IMR-90 (cell line): Measurements from ENCODE around the gene USP47. TPM values are rescaled to one million over a fixed set of nuclear protein-coding genes. Genes with fewer than 3 reads are reported as not detected.

Experiments
- ATAC-seq: fragments of 200-7000 bp; cut with Tn5 transposase; 2 replicates; pipeline ENCODE4 v1.9.1; 2020; ENCODE audit warnings: low read depth, mild to moderate bottlenecking, moderate library complexity
- BruUV-seq: library from RNA; stranded (reverse); fragments of 400-500 nt; replicated peaks from 2 replicates; lab custom pipeline; 2021; lab: Mats Ljungman, UMichigan
- CTCF ChIA-PET: fragments of 300-600 bp; formaldehyde crosslinking; extraction: SDS; loops from one replicate; lab custom pipeline; 2021; ENCODE audit warnings: antibody characterized with exemption; lab: Yijun Ruan, JAX
- POLR2A ChIA-PET: fragments of 300-600 bp; sonication (Branson Sonifier 250); formaldehyde crosslinking; loops from one replicate; lab custom pipeline; 2022; ENCODE audit warnings: antibody characterized with exemption; ENCODE audit not compliant: unreplicated experiment; lab: Charles Lee
- DNase-seq: peaks from one replicate; pipeline ENCODE4 v3.0.0; 2013
- H2AFZ ChIP-seq: replicated peaks from 2 replicates; pipeline ENCODE3; 2013; ENCODE audit warnings: low read length, mild to moderate bottlenecking; ENCODE audit not compliant: poor library complexity
- H2AK5ac ChIP-seq: 2 replicates; pipeline ENCODE4 v1.6.1; 2013; ENCODE audit warnings: low read depth, low read length, inconsistent platforms
- H2AK9ac ChIP-seq: replicated peaks from 2 replicates; pipeline ENCODE3; 2013; ENCODE audit warnings: mild to moderate bottlenecking, low read depth, low read length, moderate library complexity; ENCODE audit not compliant: poor library complexity
- H2BK120ac ChIP-seq: 2 replicates; pipeline ENCODE4 v1.6.1; 2013; ENCODE audit warnings: low read depth, low read length, inconsistent platforms
- H2BK15ac ChIP-seq: 3 replicates; pipeline ENCODE4 v1.6.1; 2013; ENCODE audit warnings: low read depth, low read length, inconsistent platforms
- H2BK20ac ChIP-seq: 2 replicates; pipeline ENCODE4 v1.6.1; 2013; ENCODE audit warnings: low read depth, mild to moderate bottlenecking, inconsistent platforms, low read length, moderate library complexity
- H2BK5ac ChIP-seq: 2 replicates; pipeline ENCODE4 v1.6.1; 2013; ENCODE audit warnings: mild to moderate bottlenecking, low read depth, low read length, inconsistent platforms; ENCODE audit not compliant: poor library complexity, severe bottlenecking
- H3K14ac ChIP-seq: replicated peaks from 2 replicates; pipeline ENCODE4 v1.6.1; 2013; ENCODE audit warnings: low read depth, low read length, inconsistent platforms
- H3K18ac ChIP-seq: 2 replicates; pipeline ENCODE4 v1.6.1; 2013; ENCODE audit warnings: low read depth, low read length, control low read depth
- H3K23ac ChIP-seq: 2 replicates; pipeline ENCODE4 v1.6.1; 2013; ENCODE audit warnings: low read depth, low read length, inconsistent platforms
- H3K27ac ChIP-seq: 2 replicates; pipeline ENCODE4 v1.5.1; 2013; ENCODE audit warnings: mild to moderate bottlenecking, control low read depth, low read length; ENCODE audit not compliant: insufficient read depth
- H3K27me3 ChIP-seq: 2 replicates; pipeline ENCODE4 v1.6.1; 2013; ENCODE audit warnings: low read length; ENCODE audit not compliant: control insufficient read depth, insufficient read depth
- H3K36me3 ChIP-seq: 2 replicates; pipeline ENCODE4 v1.6.1; 2013; ENCODE audit warnings: low read length, mixed read lengths; ENCODE audit not compliant: control insufficient read depth, insufficient read depth
- H3K4ac ChIP-seq: 2 replicates; pipeline ENCODE4 v1.6.1; 2013; ENCODE audit warnings: low read depth, low read length, inconsistent platforms
- H3K4me1 ChIP-seq: 2 replicates; pipeline ENCODE4 v1.6.1; 2013; ENCODE audit warnings: low read length, mixed read lengths; ENCODE audit not compliant: control insufficient read depth, insufficient read depth
- H3K4me2 ChIP-seq: 2 replicates; pipeline ENCODE4 v1.6.1; 2013; ENCODE audit warnings: low read depth, mild to moderate bottlenecking, control low read depth, low read length, moderate library complexity
- H3K4me3 ChIP-seq: 2 replicates; pipeline ENCODE4 v1.5.1; 2013; ENCODE audit warnings: low read depth, mild to moderate bottlenecking, control low read depth, low read length, moderate library complexity; ENCODE audit not compliant: insufficient read depth
- H3K56ac ChIP-seq: 2 replicates; pipeline ENCODE4 v1.6.1; 2013; ENCODE audit warnings: low read length, inconsistent platforms; ENCODE audit not compliant: insufficient read depth; ENCODE audit errors: extremely low read depth
- H3K79me1 ChIP-seq, 2 experiments: 2 replicates each; pipeline ENCODE4 v1.6.1; 2013; ENCODE audit warnings: low read length in 2 of 2, inconsistent platforms in 1 of 2, low read depth in 1 of 2
- H3K9ac ChIP-seq: 2 replicates; pipeline ENCODE4 v1.6.1; 2013; ENCODE audit warnings: low read depth, low read length, control low read depth
- H3K9me1 ChIP-seq: 2 replicates; pipeline ENCODE4 v1.6.1; 2013; ENCODE audit warnings: low read length, inconsistent platforms; ENCODE audit not compliant: insufficient read depth
- H3K9me3 ChIP-seq: 2 replicates; pipeline ENCODE4 v1.6.1; 2013; ENCODE audit warnings: low read length; ENCODE audit not compliant: control insufficient read depth, insufficient read depth
- H4K20me1 ChIP-seq: 2 replicates; pipeline ENCODE4 v1.6.1; 2013; ENCODE audit warnings: low read length, inconsistent platforms; ENCODE audit not compliant: insufficient read depth
- H4K5ac ChIP-seq: 2 replicates; pipeline ENCODE4 v1.6.1; 2013; ENCODE audit warnings: mild to moderate bottlenecking, low read depth, low read length, control low read depth
- H4K8ac ChIP-seq, 2 experiments: 2 replicates each; pipeline ENCODE4 v1.6.1; 2013; ENCODE audit warnings: low read depth in 2 of 2, low read length in 2 of 2, control low read depth in 1 of 2, inconsistent platforms in 1 of 2
- H4K91ac ChIP-seq: 2 replicates; pipeline ENCODE4 v1.6.1; 2013; ENCODE audit warnings: low read depth, low read length, inconsistent platforms; ENCODE audit not compliant: insufficient read depth
- CEBPB ChIP-seq: IDR thresholded peaks from 2 replicates; pipeline ENCODE4 v1.6.1; 2012; ENCODE audit warnings: low read depth, low read length, improper control_type of control experiment
- CHD1 ChIP-seq: IDR thresholded peaks from 2 replicates; pipeline ENCODE4 v1.6.1; 2012; ENCODE audit warnings: low read depth, low read length, improper control_type of control experiment
- MAFK ChIP-seq: IDR thresholded peaks from 2 replicates; pipeline ENCODE4 v1.6.1; 2012; ENCODE audit warnings: low read depth, low read length, improper control_type of control experiment
- MAZ ChIP-seq: IDR thresholded peaks from 2 replicates; pipeline ENCODE4 v1.6.1; 2012; ENCODE audit warnings: low read depth, mild to moderate bottlenecking, low read length, improper control_type of control experiment, moderate library complexity, borderline replicate concordance
- MXI1 ChIP-seq: IDR thresholded peaks from 2 replicates; pipeline ENCODE4 v1.6.1; 2012; ENCODE audit warnings: low read depth, mild to moderate bottlenecking, low read length, moderate library complexity, borderline replicate concordance
- NFE2L2 ChIP-seq: fragments of 150-350 bp; IDR thresholded peaks from 2 replicates; pipeline ENCODE4 v1.6.1; 2016; ENCODE audit warnings: low read depth, mild to moderate bottlenecking, low read length
- RAD21 ChIP-seq: IDR thresholded peaks from 2 replicates; pipeline ENCODE4 v1.6.1; 2012; ENCODE audit warnings: low read length, improper control_type of control experiment
- RFX5 ChIP-seq: IDR thresholded peaks from 2 replicates; pipeline ENCODE4 v1.8.0; 2012; ENCODE audit warnings: low read depth, mild to moderate bottlenecking, low read length, moderate library complexity
- SMC3 ChIP-seq: fragments of 150-350 bp; IDR thresholded peaks from 2 replicates; pipeline ENCODE4 v1.6.1; 2016; ENCODE audit warnings: low read depth, mild to moderate bottlenecking, antibody characterized with exemption, low read length, moderate library complexity
- WGBS, 2 experiments: methylation state at CpG; one replicate each; pipeline versions ENCODE4 v1.1.5 to v1.1.7; 2013; ENCODE audit warnings: missing lambda C conversion rate in 2 of 2; ENCODE audit not compliant: insufficient read length in 1 of 2; ENCODE audit errors: extremely low coverage in 2 of 2; 5-methylcytosine and 5-hydroxymethylcytosine counted together
- dilution Hi-C: fragments of 300-500 bp; cut with HindIII; formaldehyde crosslinking; loops from one replicate; pipeline ENCODE4 v1.14.3; 2018; ENCODE audit warnings: low sequenced_read_pairs; ENCODE audit not compliant: unreplicated experiment
- in situ Hi-C: fragments of 300-500 bp; cut with MboI; formaldehyde crosslinking; loops from 3 replicates; pipeline ENCODE4 v1.14.3; 2019; ENCODE audit warnings: low sequenced_read_pairs, inconsistent platforms, mixed read lengths
- intact Hi-C: fragments of 100-400 bp; cut with micrococcal nuclease; formaldehyde crosslinking; loops from 2 replicates; pipeline ENCODE4 v1.10.0; 2022
- polyA plus RNA-seq, 3 experiments: library from polyadenylated mRNA; depleted of rRNA; stranded (reverse); fragments of >200 nt; gene quantifications; 2 replicates each; pipeline ENCODE4 v1.2.3, GENCODE V29; 2012; ENCODE audit warnings: low replicate concordance in 1 of 3
- total RNA-seq: library from RNA; depleted of rRNA; stranded (reverse); fragments of >200 nt; gene quantifications from 2 replicates; pipeline ENCODE4 v1.2.3, GENCODE V29; 2012
- TF ChIP-seq, protein P1 (sequence below): conservative IDR thresholded peaks from 2 replicates; pipeline ENCODE4 v1.5.1; 2012; ENCODE audit warnings: mild to moderate bottlenecking, low read depth, low read length, improper control_type of control experiment

Gene USP47
- total and polyA plus RNA-seq, 2 of the 4 experiments (the other 2 are of a cell fraction), result 15.0 to 110 TPM

DNA sequence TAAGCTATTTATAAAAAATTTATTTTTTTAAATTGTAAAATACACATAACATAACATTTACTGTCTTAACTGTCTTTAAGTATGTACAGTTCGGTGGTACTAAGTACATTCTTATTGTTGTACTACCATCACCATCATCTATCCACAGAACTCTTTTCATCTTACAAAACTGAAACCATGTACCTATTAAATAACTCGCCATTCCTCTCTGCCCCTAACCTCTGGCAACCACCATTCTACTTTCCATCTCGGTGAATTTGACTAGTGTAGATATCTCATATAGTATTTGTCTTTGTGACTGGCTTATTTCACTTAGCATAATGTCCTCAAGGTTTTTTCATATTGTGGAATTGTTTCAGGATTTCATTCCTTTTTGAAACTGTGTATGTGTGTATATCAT, 22.6 kb downstream of the USP47 start:
- no peak overlapping the region for H3K27ac ChIP-seq
- H3K4me1 ChIP-seq, result peaks cover 2% of the 10 kb centered on the region
- H2BK15ac ChIP-seq, result no peak overlapping the region
- H2AFZ ChIP-seq, result no peak overlapping the region
- H3K18ac ChIP-seq, result no peak overlapping the region
- no peak overlapping the region for H3K56ac ChIP-seq
- intact Hi-C loops, result no loop called here
- POLR2A ChIA-PET, result no interaction called here
- no peak overlapping the region for H4K5ac ChIP-seq
- H3K23ac ChIP-seq, result no peak overlapping the region
- no peak overlapping the region for H3K9ac ChIP-seq
- H2BK20ac ChIP-seq, result no peak overlapping the region
- H3K79me1 ChIP-seq, result peaks cover 4 to 45% of the 10 kb centered on the region in 2 experiments; a peak in 3 of 4 replicates
- ATAC-seq (no peak), DNase-seq (no peak)
- H3K36me3 ChIP-seq, result peaks cover 1% of the 10 kb centered on the region; the same call in 1 of the 2 replicates
- H3K9me1 ChIP-seq, result peaks cover 2% of the 10 kb centered on the region; the same call in 1 of the 2 replicates
- H2BK5ac ChIP-seq, result no peak overlapping the region
- H3K4ac ChIP-seq, result no peak overlapping the region
- peaks cover 3% of the 10 kb centered on the region for H3K9me3 ChIP-seq
- in situ Hi-C loops, result no loop called here
- peaks cover 70% of the 10 kb centered on the region for H4K20me1 ChIP-seq
- no TSS peak for BruUV-seq
- no peak overlapping the region for H4K91ac ChIP-seq
- H2BK120ac ChIP-seq, result no peak overlapping the region
- no peak overlapping the region for H2AK5ac ChIP-seq
- TF ChIP-seq RAD21, result no peak
- TF ChIP-seq MAZ, result no peak
- no peak for TF ChIP-seq MAFK
- no peak for TF ChIP-seq MXI1
- no peak for TF ChIP-seq CEBPB
- TF ChIP-seq NFE2L2, result no peak
- no peak for TF ChIP-seq SMC3
- TF ChIP-seq, protein P1, sequence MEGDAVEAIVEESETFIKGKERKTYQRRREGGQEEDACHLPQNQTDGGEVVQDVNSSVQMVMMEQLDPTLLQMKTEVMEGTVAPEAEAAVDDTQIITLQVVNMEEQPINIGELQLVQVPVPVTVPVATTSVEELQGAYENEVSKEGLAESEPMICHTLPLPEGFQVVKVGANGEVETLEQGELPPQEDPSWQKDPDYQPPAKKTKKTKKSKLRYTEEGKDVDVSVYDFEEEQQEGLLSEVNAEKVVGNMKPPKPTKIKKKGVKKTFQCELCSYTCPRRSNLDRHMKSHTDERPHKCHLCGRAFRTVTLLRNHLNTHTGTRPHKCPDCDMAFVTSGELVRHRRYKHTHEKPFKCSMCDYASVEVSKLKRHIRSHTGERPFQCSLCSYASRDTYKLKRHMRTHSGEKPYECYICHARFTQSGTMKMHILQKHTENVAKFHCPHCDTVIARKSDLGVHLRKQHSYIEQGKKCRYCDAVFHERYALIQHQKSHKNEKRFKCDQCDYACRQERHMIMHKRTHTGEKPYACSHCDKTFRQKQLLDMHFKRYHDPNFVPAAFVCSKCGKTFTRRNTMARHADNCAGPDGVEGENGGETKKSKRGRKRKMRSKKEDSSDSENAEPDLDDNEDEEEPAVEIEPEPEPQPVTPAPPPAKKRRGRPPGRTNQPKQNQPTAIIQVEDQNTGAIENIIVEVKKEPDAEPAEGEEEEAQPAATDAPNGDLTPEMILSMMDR, result no peak
- TF ChIP-seq CHD1, result no peak
- no peak for TF ChIP-seq RFX5
- WGBS, 2 experiments, result no CpG with 5 or more reads among the region's 3 CpGs
- no peaks in the 10 kb centered on the region for H3K27me3 ChIP-seq
- H3K14ac ChIP-seq, result no peak overlapping the region
- no peak overlapping the region for H2AK9ac ChIP-seq
- no peak overlapping the region for H4K8ac ChIP-seq
- CTCF ChIA-PET, result no interaction called here
- no peak overlapping the region for H3K4me3 ChIP-seq
- dilution Hi-C loops, result no loop called here
- no peak overlapping the region for H3K4me2 ChIP-seq
